Activated B cell treated with CpG ODN at 0.5 μM for 24 hours (primary cell): ENCODE results near the gene MRPL53. TPM values are rescaled to one million over a fixed set of nuclear protein-coding genes. Genes with fewer than 3 reads are reported as not detected.
"Not testable (repeated sequence)": the region's sequence is repeated elsewhere in the genome, so short reads cannot be mapped to it uniquely, and the experiment has no call there.

Source experiments
- ATAC-seq: fragments of 200-7000 bp; cut with Tn5 transposase; one replicate; pipeline ENCODE4 v1.10.0; 2021; ENCODE audit warnings: low read depth, mild to moderate bottlenecking, moderate library complexity
- CTCF ChIA-PET: fragments of 350-600 bp; sonication (Branson Sonifier 250); formaldehyde crosslinking; loops from one replicate; lab custom pipeline; 2021; ENCODE audit warnings: antibody characterized with exemption; lab: Charles Lee
- POLR2A ChIA-PET: fragments of 350-600 bp; sonication (Branson Sonifier 250); formaldehyde crosslinking; loops from one replicate; lab custom pipeline; 2021; ENCODE audit warnings: antibody characterized with exemption; lab: Charles Lee
- DNase-seq: peaks from one replicate; pipeline ENCODE4 v3.0.0; 2022
- H3K27ac Mint-ChIP-seq: one replicate; pipeline ENCODE4 v1.8.0; 2020; ENCODE audit warnings: mixed read lengths
- H3K27me3 Mint-ChIP-seq: one replicate; pipeline ENCODE4 v1.8.0; 2021; ENCODE audit warnings: mixed read lengths
- H3K36me3 Mint-ChIP-seq: one replicate; pipeline ENCODE4 v1.8.0; 2021; ENCODE audit warnings: low read depth, mixed read lengths
- H3K4me1 Mint-ChIP-seq: one replicate; pipeline ENCODE4 v1.8.0; 2021; ENCODE audit warnings: mixed read lengths
- H3K4me3 Mint-ChIP-seq: one replicate; pipeline ENCODE4 v1.8.0; 2020; ENCODE audit warnings: mild to moderate bottlenecking, mixed read lengths
- H3K9me3 Mint-ChIP-seq: one replicate; pipeline ENCODE4 v1.8.0; 2020; ENCODE audit warnings: mixed read lengths
- intact Hi-C: fragments of 100-400 bp; cut with micrococcal nuclease; formaldehyde crosslinking; loops from one replicate; pipeline ENCODE4 v1.15.1; 2024
- total RNA-seq: library from RNA; stranded (reverse); gene quantifications from 2 replicates; pipeline ENCODE4 v1.2.3, GENCODE V29; 2022
- TF ChIP-seq, protein P1 (sequence below): fragments of 200-600 bp; IDR thresholded peaks from one replicate; pipeline ENCODE4 v1.8.0; 2022; ENCODE audit warnings: antibody characterized with exemption, mild to moderate bottlenecking

Gene MRPL53
- total RNA-seq, 1 donor from 2014 or later = 86.9 TPM

- peaks cover 25% of the 10 kb centered on the region for H3K4me1 Mint-ChIP-seq
- POLR2A ChIA-PET = no interaction called here
- no peaks in the 10 kb centered on the region for H3K27me3 Mint-ChIP-seq
- no peak for DNase-seq
- intact Hi-C loops = no loop called here
- H3K27ac Mint-ChIP-seq = no peak overlapping the region
- ATAC-seq = no peak
- no peak overlapping the region for H3K4me3 Mint-ChIP-seq
- H3K36me3 Mint-ChIP-seq = peaks cover 8% of the 10 kb centered on the region
- CTCF ChIA-PET = no interaction called here
- H3K9me3 Mint-ChIP-seq = no peaks in the 10 kb centered on the region
- TF ChIP-seq, protein P1, sequence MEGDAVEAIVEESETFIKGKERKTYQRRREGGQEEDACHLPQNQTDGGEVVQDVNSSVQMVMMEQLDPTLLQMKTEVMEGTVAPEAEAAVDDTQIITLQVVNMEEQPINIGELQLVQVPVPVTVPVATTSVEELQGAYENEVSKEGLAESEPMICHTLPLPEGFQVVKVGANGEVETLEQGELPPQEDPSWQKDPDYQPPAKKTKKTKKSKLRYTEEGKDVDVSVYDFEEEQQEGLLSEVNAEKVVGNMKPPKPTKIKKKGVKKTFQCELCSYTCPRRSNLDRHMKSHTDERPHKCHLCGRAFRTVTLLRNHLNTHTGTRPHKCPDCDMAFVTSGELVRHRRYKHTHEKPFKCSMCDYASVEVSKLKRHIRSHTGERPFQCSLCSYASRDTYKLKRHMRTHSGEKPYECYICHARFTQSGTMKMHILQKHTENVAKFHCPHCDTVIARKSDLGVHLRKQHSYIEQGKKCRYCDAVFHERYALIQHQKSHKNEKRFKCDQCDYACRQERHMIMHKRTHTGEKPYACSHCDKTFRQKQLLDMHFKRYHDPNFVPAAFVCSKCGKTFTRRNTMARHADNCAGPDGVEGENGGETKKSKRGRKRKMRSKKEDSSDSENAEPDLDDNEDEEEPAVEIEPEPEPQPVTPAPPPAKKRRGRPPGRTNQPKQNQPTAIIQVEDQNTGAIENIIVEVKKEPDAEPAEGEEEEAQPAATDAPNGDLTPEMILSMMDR = no peak
These were observed 21.8 kb downstream of the MRPL53 start for GRCh38 chr2:74450570-74451190.

GRCh38 chr2:74448771-74449170 lies 23.7 kb downstream of the MRPL53 start:
- no peak overlapping the region for H3K4me3 Mint-ChIP-seq

DNA sequence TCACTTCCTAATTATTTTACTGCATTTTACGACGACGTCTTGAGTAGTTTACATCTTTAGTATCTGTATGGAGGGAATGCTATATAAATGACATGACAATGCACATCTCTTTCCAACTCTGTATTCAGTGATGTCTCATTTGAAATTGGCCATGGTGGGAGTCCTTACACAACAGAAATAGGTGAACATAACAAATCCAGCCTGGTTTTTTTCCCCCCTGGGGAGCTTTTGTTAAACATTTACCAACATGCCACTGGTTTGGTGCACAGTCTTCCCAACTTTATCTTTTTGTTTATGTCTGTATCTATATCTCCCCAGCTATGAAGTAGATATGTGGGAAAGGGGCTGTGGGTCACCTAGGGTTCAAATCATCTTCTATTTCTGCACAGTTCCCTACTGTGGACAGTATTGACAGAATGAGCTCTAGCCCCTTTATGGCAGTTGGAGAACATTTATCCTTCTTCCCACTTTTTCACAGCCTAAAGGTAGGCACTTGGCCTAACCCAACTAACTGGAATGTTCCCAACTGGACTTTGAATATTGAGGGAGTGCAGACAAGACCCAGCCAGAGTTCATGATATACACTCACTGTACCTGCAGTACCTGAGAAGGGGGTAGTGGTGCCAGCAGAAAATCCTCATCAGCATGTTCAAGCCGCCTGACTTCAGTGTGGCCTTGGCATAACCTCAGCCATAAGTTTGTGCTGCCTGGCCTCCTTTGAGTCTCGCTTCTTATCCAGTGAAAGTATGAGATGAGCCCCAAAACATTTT lies 25.1 kb downstream of the MRPL53 start:
- H3K9me3 Mint-ChIP-seq = no peaks in the 10 kb centered on the region
- ATAC-seq (no peak), DNase-seq (no peak)
- H3K4me1 Mint-ChIP-seq = peaks cover 6% of the 10 kb centered on the region
- no peak overlapping the region for H3K4me3 Mint-ChIP-seq
- POLR2A ChIA-PET = interaction anchor here (0.7 kb wide), 1 partner anchor 15 kb away, joined by 3 read pairs; no protein-coding TSS in a partner anchor
- peaks cover 12% of the 10 kb centered on the region for H3K27me3 Mint-ChIP-seq
- no peak overlapping the region for H3K27ac Mint-ChIP-seq
- intact Hi-C loops = no loop called here
- no peaks in the 10 kb centered on the region for H3K36me3 Mint-ChIP-seq
- CTCF ChIA-PET = no interaction called here
- TF ChIP-seq, protein P1 = no peak

More at GRCh38 chr2:74448771-74449170, 23.7 kb downstream of the MRPL53 start:
- H3K9me3 Mint-ChIP-seq = no peaks in the 10 kb centered on the region
- DNase-seq = no peak
- CTCF ChIA-PET = no interaction called here
- intact Hi-C loops = no loop called here
- TF ChIP-seq, protein P1 = no peak
- no peaks in the 10 kb centered on the region for H3K36me3 Mint-ChIP-seq
- ATAC-seq = no peak
- no peak overlapping the region for H3K27ac Mint-ChIP-seq
- peaks cover 15% of the 10 kb centered on the region for H3K4me1 Mint-ChIP-seq
- POLR2A ChIA-PET = no interaction called here
- H3K27me3 Mint-ChIP-seq = peaks cover 12% of the 10 kb centered on the region

DNA sequence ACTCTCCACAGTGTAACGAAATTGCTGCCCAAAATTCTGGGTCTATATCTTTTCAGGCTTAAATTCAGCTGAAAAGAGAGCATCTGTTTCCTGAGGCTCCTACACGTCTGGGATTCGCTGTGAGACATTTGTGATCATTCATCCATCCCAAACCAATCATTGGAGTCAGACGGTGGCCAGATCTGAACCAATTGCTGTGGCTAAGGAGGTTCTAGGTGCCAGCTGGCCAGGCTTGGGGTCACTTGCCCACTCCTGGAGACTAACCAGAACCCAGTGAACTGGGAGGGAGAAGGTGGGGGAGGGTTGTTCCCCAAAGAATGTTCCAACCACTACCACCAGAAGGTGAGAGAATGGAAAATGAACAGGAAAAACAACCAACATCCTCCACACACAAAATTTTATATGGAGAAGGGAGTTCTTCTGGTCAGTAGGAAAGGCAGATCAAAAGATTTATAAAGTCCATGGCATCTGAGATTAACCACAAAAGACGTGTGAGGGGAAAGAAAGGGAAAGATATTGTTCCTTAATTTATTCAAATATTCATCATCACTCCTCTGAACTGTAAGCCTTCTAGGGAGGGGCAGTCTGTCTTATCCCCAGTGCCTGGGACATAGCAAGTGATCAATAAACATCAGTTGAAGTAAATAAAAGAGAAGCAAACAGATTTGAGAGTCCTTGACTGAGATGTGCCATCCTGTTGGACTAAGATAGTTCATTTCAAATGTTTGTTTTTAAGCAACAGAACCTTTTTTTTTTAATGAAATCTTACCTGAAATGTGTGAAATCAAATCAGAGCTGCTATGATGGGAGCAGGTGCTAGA lies 27.8 kb downstream of the MRPL53 start:
- intact Hi-C loops = no loop called here
- H3K27ac Mint-ChIP-seq = no peak overlapping the region
- no peak for ATAC-seq
- peaks cover 18% of the 10 kb centered on the region for H3K27me3 Mint-ChIP-seq
- H3K4me3 Mint-ChIP-seq = no peak overlapping the region
- ChIA-PET POLR2A (interaction anchor here (0.8 to 1.1 kb wide), 3 partner anchors 10 to 26 kb away, joined by 4 read pairs; partner anchors contain the start of gene WBP1), CTCF (no interaction called here)
- H3K36me3 Mint-ChIP-seq = no peaks in the 10 kb centered on the region
- H3K4me1 Mint-ChIP-seq = peaks cover 23% of the 10 kb centered on the region
- TF ChIP-seq, protein P1 = no peak
- no peak for DNase-seq
- H3K9me3 Mint-ChIP-seq = no peaks in the 10 kb centered on the region

- POLR2A ChIA-PET = interaction anchor here (0.7 to 0.9 kb wide), 2 partner anchors 10 to 96 kb away, joined by 3 read pairs; no protein-coding TSS in a partner anchor
- H3K36me3 Mint-ChIP-seq, ATAC-seq, H3K9me3 Mint-ChIP-seq, DNase-seq, intact Hi-C loops, H3K27ac Mint-ChIP-seq: not testable (repeated sequence)
- CTCF ChIA-PET = interaction anchor here (1.5 kb wide), 1 partner anchor 89 kb away, joined by 3 read pairs; no protein-coding TSS in a partner anchor
- Mint-ChIP-seq H3K4me1 (peaks cover 40% of the 10 kb centered on the region), H3K4me3 (peak overlapping the region; percentile 73), H3K27me3 (peaks cover 18% of the 10 kb centered on the region)
These were observed 29.8 kb downstream of the MRPL53 start for GRCh38 chr2:74442483-74443297.
